Adipose tissue (tissue), 3 donors: ENCODE data around the gene RTTN. TPM values are rescaled to one million over a fixed set of nuclear protein-coding genes. Genes with fewer than 3 reads are reported as not detected.
"Not testable (repeated sequence)": the region's sequence is repeated elsewhere in the genome, so short reads cannot be mapped to it uniquely, and the experiment has no call there.

Experiments used
- H3K27ac ChIP-seq: one replicate; pipeline ENCODE4 v1.5.1; 2013; ENCODE audit warnings: low read depth, low read length
- WGBS, 3 donors: extraction: QIAGEN DNeasy Blood & Tissue Kit; methylation state at CpG; one replicate each; pipeline ENCODE4 v1.1.7; 2013; 5-methylcytosine and 5-hydroxymethylcytosine counted together
- polyA plus RNA-seq, 3 donors: library from polyadenylated mRNA; stranded (reverse); fragments of 200-250 nt; gene quantifications; one replicate each; pipeline ENCODE4 v1.2.3, GENCODE V29; 2013
- donor health status: healthy with polysubstance abuse.
- donor health status: Bipolar disorder and iron deficiency.
- donor health status: healthy.

Gene RTTN
- 1 to 10 TPM; 2.6 to 3.0 (median 2.8) TPM for polyA plus RNA-seq

- 0 to 1% (median 0%) methylated on average over 78 of the region's 78 CpGs for WGBS, 3 donors
Observed at GRCh38 chr18:70205421-70206397, at the start of gene RTTN. RTTN (minus strand) TSS chr18:70205687; CDS start chr18:70205658, 29 bp downstream.

DNA sequence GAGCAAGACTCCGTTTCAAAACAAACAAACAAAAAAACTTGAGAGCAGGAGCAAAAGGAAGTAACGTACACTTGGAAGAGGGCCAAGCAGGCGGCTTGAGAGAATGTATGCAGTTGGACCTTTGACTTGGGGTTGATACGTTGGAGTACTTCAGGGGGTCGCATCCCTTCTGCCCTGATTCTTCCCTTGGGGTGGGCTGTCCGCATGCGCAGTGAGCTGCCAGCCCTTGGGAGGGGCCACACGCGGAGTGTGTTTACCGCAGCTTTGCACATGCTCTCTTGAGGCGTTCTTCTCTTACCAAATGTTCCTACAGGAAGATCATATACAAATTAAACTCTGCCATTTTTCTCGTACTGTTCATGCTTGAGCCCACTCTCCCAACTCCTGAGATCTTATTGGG, 45.3 kb upstream of the RTTN start:
- H3K27ac ChIP-seq: no peak overlapping the region
- WGBS, 3 donors: 81 to 85% (median 81%) methylated on average over 12 of the region's 12 CpGs

More at GRCh38 chr18:70205421-70206397, at the start of gene RTTN:
- peak within 1 kb of the TSS; percentile 49 for H3K27ac ChIP-seq

DNA sequence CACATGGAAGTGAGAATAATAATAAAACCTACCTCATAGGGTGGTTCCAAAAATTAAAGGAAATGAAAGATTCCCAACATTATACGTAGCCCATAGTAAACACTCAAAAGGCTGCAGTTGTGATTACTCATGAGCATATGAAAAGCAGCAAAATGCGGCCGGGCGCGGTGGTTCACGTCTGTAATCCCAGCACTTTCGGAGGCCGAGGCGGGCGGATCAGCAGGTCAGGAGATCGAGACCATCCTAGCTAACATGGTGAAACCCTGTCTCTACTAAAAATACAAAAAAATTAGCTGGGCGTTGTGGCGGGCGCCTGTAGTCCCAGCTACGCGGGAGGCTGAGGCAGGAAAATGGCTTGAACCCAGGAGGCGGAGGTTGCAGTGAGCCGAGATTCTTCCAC, 44.4 kb upstream of the RTTN start:
- not testable (repeated sequence) for H3K27ac ChIP-seq
- 94 to 99% (median 96%) methylated on average over 18 of the region's 18 CpGs for WGBS, 3 donors

- WGBS, 3 donors: 82 to 89% (median 86%) methylated on average over 5 of the region's 5 CpGs
- H3K27ac ChIP-seq: no peak overlapping the region
Observed at GRCh38 chr18:70249118-70249517, 43.6 kb upstream of the RTTN start.

GRCh38 chr18:70246061-70246466, 40.6 kb upstream of the RTTN start:
- H3K27ac ChIP-seq: no peak overlapping the region
- 10 to 30% (median 16%) methylated on average over 4 of the region's 4 CpGs for WGBS, 3 donors

- WGBS, 3 donors: 42 to 83% (median 72%) methylated on average over 13 of the region's 13 CpGs
Observed at GRCh38 chr18:70243131-70243929, 37.8 kb upstream of the RTTN start.

DNA sequence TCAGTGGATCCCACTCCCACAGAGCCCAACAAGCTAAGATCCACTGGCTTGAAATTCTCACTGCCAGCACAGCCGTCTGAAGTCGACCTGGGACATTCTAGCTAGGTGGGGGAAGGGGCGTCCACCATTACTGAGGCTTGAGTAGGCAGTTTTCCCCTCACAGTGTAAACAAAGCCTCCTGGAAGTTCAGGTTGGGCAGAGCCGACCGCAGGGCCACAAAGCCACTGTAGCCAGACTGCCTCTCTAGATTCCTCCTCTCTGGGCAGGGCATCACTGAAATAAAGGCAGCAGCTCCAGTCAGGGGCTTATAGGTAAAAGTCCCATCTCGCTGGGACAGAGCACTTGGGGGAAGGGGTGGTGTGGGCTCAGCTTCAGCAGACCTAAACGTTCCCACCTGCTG, 31.4 kb upstream of the RTTN start:
- H3K27ac ChIP-seq: not testable (repeated sequence)
- 51 to 70% (median 62%) methylated on average over 7 of the region's 7 CpGs for WGBS, 3 donors

More at GRCh38 chr18:70243131-70243929, 37.8 kb upstream of the RTTN start:
- no peak overlapping the region for H3K27ac ChIP-seq

- 83 to 94% (median 88%) methylated on average over 5 of the region's 5 CpGs for WGBS, 3 donors
- H3K27ac ChIP-seq: no peak overlapping the region
Observed at GRCh38 chr18:70235478-70235877, 30.0 kb upstream of the RTTN start.

DNA sequence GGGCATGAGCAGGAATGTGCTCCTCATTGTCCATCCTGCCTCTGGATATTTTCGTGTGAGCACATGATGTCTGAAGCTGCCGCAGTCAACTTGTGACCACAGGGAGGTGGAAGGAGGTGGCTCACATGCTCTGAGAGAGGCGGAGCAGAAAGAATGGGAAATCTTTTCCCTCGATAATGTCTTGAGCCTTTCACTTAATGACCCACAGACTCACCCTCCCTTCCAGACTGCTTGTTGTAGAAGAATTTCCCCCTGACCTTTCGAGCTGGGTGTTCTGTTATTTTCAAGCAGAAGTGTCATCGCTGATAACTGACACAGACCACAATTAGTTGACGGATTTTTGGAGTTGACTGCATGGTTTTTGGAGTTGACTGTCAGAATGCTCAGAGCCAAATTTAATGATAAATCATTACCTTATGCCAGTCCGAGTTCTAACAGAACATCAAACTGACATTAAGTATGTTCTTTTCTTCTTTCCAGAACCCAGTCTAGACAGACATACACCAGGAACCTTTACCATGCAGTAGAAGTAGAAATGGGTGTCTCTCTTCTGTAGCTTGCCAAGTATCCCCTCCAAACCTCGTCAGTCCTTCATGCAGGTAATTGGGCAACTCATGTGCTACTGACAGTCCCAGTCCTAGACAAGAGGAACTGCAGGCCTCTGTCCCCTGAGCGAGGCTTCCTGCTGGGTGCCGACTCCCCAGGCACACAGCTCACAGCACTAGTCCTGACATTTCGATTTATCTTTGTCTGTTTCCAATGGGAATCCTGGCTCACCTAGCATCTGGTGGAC, 29.4 kb upstream of the RTTN start:
- WGBS, 3 donors: 57 to 64% (median 63%) methylated on average over 12 of the region's 12 CpGs
- H3K27ac ChIP-seq: no peak overlapping the region

- H3K27ac ChIP-seq: no peak overlapping the region
Observed at GRCh38 chr18:70233974-70234373, 28.5 kb upstream of the RTTN start.

- no peak overlapping the region for H3K27ac ChIP-seq
- WGBS, 3 donors: 16 to 59% (median 25%) methylated on average over 1 of the region's 1 CpG
Observed at GRCh38 chr18:70232261-70232660, 26.8 kb upstream of the RTTN start.

DNA sequence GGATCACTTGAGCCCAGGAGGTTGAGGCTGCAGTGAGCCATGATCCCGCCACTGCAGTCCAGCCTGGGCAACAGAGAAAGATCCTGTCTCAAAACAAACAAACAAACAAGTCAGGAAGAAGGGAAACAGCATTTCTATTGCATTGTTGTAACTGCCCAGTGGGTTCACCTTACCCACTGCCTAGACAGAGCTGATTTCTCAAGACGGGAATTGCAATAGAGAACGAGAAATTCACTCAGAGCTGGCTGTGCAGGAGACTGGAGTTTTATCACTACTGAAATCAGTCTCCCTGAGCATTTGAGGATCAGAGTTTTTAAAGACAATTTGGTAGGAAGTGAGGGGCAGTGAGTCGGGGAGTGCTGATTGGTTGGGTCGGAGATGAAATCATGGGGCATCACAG, 24.2 kb upstream of the RTTN start:
- WGBS, 3 donors: 77 to 95% (median 95%) methylated on average over 5 of the region's 5 CpGs
- no peak overlapping the region for H3K27ac ChIP-seq

- 41 to 44% (median 41%) methylated on average over 2 of the region's 2 CpGs for WGBS, 3 donors
- no peak overlapping the region for H3K27ac ChIP-seq
Observed at GRCh38 chr18:70228536-70228935, 23.0 kb upstream of the RTTN start.

GRCh38 chr18:70227438-70227837, 22.0 kb upstream of the RTTN start:
- no peak overlapping the region for H3K27ac ChIP-seq
- 58 to 79% (median 71%) methylated on average over 3 of the region's 3 CpGs for WGBS, 3 donors

GRCh38 chr18:70221915-70222278, 16.4 kb upstream of the RTTN start:
- H3K27ac ChIP-seq: no peak overlapping the region
- WGBS, 3 donors: 77 to 81% (median 79%) methylated on average over 6 of the region's 6 CpGs

GRCh38 chr18:70221156-70221914, 15.8 kb upstream of the RTTN start:
- 22 to 29% (median 28%) methylated on average over 12 of the region's 12 CpGs for WGBS, 3 donors
- no peak overlapping the region for H3K27ac ChIP-seq

DNA sequence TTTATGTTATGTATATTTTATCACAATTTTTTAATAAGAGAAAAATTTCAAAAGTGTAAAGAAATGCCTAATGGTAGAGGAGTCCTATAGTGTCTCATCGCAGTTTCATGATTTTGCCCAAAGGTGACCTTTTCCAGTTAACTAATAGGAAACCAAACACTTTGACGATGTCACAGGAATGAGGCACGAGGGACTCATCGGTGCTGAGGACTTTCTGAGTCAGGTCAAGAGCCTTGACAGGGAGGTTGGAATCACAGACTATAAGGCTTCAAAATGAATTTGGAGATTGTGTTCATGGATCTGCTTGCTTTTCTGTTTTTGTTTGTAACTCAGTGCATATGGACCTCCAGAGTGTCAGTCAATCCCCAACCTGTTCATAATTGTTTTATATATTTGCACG, 15.1 kb upstream of the RTTN start:
- H3K27ac ChIP-seq: no peak overlapping the region
- WGBS, 3 donors: 69 to 82% (median 82%) methylated on average over 5 of the region's 5 CpGs

- 92 to 96% (median 94%) methylated on average over 4 of the region's 4 CpGs for WGBS, 3 donors
- H3K27ac ChIP-seq: no peak overlapping the region
Observed at GRCh38 chr18:70219688-70220087, 14.2 kb upstream of the RTTN start.
